Measurements from ENCODE around the gene ILDR1.

ILDR1 gene

DNA sequence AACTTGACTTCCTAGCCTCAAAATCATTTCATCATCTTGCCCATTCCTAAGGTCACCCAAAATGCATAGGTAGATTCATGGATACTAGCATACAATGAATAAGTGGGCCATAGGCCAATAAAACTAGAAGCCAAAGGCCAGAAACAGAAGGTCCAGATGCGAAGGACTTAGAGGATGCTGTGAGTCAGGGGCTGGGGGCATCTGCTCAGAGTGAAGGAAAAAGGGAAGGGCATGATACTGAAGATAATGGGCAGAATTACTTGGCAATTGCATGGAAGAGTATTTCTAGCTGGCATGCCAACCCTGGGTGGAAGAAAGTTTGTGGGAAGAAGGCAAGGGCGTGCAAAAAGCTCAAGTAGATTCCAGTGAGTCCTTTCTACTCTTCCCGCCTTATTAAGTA is 27.5 kb downstream of the ILDR1 start:
- DNase-seq (ENCODE audit: low read depth in 2 of 2) = no peak

DNA sequence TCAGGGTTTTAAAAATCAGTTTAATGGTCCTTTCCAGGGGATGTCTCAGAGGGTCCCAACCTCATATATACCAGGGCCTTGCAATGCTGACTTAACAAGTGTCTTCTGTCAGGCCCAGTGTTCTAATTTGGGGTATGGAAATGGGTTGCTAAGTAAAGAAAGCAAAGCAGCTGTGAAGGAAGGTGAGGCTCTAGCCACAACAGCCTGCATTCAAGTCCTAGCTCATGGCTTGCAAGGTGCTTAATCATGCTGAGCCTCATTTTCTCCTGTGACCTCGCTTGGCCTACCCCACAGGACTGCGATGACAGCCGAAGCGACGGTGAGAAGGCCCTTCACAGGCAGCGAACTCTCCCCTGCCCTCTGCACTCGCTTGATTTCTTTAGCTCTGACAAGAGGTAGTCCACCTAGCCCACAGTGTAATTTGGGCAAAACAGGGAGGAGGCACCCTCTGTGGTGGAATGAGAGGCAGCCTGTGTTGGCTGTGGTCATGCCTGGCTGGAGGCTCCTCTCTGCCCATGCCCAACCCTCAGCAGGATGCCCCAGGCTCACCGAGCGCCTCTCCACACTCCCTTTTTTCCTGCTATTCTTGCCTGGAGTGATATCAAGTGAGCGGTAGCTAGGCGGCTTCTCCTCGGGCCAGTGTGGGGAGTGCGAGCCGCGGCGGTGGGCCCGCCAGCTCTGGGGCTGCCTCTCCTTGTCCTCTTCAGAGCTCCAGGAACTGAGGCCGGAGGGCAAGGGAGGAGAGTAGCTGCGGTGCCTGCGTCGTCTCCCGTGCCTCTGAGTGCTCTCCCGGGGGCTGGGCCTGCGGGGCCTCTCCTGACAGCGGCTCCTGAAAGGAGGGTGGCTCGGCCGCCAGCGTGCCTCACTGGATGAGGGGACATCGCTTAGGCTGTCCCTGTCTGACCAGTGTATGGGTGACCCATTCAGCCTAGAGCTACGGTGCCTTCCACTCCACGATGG is 29.2 kb downstream of the ILDR1 start:
- DNase-seq (ENCODE audit: low read depth in 2 of 2) = no peak

DNA sequence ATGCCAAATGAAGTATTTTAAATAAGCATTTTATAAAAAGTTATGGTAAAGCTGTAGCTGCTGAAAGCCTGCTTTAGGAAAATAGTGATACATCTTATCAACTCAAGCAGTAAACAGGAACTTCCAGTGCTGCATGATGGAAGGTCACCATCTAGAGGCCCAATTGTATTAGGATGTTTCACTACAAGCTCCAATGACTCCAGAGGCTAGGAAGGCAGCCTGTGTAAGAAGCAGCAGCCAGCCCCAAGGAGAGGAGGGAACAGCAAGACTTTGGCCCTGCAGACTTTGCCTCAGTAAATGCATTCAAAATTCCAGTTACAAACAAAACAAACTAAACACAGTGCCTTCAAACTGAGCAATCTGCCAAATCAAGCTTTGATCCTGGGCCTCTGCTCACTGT is 32.1 kb downstream of the ILDR1 start:
- DNase-seq (ENCODE audit: low read depth in 2 of 2) = no peak

DNA sequence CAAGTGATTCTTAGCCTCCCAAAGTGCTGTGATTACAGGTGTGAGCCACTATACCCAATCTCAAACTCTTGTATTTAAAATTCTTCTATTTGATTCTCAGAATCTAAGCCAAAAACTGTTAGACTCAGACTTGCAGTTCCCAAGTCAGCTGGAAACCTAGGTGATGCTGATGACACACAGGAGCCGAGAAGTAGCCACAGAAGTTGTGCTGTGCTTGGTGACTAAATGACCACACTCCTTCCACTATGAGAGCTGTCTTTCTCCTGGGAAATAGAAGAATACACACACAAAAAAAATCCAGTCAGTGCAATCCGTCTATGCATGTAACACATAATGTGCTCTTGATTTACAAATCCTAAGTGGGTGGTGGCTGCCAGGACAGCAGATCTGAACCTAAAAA is 33.9 kb downstream of the ILDR1 start:
- DNase-seq (ENCODE audit: low read depth in 2 of 2) = no peak

DNA sequence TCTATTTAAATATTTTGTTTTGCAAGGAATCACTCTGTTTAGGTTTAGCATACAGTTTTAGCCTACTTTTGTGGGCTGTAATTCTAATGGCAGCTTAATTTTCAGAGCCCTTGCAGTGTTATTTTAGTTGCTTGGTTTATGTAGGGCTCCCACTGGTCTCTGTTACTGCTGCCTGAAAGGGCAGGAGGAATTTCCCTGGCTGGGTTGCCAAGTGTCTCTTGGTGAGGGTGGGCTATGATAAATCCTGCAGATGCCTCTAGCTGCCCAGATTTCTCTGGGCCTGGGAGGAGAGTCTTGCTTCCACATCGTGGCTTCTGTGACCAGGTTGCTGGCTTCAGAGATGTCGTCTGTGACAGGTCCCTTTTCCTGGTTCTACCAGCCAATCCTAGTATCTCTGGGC is 36.2 kb downstream of the ILDR1 start:
- DNase-seq (ENCODE audit: low read depth in 2 of 2) = no peak

DNA sequence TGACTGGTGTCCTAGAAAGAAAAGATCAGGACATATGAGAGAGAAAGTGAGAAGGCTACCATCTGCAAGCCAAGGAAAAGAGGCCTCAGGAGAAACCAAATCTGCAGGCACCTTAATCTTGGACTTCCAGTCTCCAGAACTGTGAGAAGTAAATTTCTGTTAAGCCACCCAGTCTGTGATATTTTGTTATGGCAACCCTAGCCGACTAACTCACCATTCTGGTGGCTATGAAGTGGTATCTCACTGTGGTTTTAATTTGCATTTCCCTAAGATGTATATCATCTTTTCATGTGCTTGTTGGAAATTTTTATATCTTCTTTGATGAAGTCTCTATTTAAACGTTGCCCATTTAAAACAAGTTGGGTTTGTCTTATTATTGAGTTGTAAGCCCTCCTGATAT is 40.6 kb downstream of the ILDR1 start:
- DNase-seq (ENCODE audit: low read depth in 2 of 2) = no peak

DNA sequence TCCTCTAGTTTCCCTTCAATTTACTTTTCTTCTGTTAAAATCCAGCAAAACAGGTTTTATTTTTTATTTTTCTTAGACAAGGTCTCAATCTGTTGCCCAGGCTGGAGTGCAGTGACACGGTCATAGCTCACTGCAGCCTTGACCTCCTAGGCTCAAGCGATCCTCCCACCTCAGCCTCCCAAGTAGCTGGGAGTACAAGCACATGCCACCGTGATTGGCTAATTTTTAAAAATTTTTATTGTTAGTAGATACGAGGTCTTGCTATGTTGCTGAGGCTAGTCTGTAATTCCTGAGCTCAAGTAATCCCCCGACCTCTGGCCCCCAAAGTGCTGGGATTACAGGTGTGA is 41.6 kb downstream of the ILDR1 start:
- DNase-seq (ENCODE audit: low read depth in 2 of 2) = no peak

DNA sequence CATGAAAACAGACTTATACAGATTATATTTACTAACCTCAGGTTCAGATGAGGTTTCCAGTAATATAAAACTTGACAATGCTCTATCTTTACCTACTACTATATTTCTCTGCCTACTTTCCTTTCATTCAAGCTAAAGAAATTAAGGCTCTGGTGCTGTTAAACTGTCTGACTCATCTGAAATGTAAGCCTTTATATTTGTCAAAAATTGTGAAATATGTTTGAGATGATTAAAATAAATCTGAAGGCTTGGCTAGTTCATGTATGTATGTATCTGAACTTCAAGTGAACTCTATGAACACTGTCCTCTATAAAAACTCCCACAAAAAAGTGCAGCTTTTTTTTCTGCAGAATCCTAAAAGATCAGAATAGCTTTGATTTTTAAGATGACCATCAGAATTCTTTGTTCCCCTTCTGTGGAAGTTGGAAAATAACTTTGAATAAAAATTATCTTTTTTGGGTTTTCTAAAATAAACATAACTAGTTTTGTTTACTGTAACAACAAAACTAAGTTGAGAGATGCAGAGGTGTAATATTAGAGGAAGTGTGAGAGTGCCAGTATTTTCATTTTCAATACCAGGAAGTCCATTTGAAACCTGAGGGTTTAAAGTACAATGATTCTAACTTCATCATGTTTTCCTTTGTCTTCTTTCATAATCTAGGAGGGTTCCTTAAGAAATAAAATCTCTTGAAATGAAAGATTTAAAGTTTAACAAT is 42.2 kb downstream of the ILDR1 start:
- no peak for DNase-seq (ENCODE audit: low read depth in 2 of 2)

DNA sequence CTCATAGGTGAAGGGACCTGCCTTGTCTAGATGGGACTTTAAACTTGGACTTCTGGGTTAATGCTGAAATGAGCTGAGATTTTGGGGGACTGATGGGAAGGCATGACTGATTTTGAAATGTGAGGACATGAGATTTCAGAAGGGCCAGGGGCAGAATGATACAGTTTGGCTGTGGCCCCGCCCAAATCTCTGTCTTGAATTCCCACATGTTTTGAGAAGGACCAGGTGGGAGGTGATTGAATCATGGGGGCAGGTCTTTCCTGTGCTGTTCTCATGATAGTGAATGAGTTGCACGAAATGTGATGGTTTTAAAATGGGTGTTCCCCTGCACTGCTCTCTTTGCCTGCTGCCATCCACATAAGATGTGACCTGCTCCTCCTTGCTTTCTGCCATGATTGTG is 42.8 kb downstream of the ILDR1 start:
- DNase-seq (ENCODE audit: low read depth in 2 of 2) = no peak

DNA sequence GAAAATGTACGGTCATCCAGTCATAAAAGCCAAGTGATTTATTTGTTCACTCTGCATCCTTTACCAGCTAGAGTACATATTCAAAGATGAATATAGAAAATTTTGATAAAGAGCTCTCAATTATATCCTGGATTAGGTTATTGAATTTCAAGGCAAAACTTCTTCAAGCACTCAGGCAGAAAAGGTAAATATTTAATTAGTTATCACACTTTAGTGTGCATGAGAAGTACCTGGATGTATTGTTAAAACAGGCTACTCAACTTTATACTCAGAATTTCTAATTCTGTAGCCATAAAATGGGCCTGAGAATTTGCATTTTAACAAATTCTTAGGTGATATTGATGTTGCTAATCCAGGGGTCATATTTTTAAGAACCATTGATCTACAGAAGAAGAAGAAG is 45.3 kb downstream of the ILDR1 start:
- DNase-seq (ENCODE audit: low read depth in 2 of 2) = no peak

DNA sequence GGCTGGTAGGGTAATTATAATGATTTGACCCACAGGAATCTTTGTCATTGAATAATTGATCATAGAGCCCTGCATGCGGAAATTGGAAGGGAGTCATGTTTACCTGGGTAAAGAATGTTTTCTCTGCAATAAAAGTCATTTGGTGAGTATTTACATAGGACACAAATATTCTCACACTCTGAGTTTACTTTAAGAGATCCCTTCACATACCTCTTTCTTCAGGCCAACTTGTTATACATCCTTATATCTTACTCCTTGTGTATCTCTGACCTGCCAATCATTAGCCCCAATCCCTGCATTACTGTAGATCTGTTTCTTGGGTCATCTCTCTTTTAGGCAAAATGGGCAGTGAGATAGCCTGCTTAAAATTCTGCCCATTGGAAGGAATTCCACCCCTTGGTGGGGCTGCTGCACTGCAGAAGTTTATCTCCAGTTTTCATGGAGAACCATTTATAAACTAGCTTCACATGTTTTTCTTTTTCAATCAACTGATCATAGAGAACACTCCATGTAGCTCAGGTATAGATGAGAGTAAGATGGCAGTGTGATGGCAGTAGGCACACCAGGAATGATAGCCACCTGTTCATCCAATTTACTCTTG is 46.2 kb downstream of the ILDR1 start:
- DNase-seq (ENCODE audit: low read depth in 2 of 2) = no peak

DNA sequence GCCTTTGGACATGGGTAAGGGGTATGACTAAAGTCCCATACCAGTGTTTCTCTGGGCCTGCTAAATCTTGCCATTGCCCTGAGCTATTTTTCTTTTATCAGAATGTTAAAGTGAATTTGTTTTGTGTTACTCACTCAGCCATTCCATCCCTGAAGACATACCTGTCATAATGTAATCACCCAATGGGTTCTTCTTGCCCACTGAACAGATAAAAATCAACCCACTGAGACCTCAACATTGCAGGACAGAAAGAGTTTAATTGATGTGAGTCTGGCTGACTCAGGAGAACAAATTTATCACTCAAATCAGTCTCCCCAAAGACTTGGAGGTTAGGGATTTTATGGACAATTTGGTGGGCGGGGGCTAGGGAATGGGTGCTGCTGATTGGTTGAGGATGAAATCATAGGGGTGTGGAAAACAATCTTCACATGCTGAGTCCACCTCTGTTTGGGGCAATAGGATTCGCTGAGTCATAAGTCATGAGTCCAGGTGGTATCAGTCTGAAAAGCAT is 47.4 kb downstream of the ILDR1 start:
- DNase-seq (ENCODE audit: low read depth in 2 of 2) = no peak

DNA sequence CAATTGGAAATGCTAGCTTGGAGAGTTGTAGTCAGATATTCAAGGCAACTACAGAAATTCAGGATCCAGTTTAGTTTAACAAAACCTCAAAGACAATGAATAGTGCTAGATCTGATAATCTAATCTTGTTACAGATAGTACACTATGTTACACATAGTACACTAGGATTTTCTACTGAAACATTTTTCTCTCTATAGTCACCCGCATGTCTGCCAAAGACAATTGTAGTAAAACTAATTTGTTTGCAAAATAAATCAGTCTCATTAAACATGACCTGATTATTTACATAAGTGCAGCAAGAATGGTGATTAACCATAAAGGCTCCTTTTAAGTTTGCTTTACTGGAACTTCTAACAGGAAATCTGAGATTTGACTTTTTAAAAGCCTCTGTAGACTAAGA is 52.0 kb downstream of the ILDR1 start:
- DNase-seq (ENCODE audit: low read depth in 2 of 2) = no peak

DNA sequence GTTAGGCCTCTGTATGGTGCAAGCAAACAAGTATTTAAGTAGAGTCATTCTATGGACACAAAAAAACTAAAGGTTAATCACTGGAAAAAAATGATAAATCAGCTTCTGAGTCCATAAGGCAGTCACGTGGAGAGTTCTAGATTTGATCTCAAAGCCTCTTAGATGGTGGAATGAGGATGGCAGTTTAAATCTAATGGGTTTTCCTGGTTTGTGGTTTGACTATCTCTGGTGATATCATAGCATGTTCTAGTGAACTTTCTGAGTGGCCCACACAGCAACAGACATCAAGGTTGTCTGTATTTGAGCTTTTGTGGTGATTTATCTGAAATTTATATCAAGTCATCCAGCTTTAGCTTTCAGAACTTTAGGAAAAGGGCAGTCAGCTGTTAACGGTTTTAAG is 52.4 kb downstream of the ILDR1 start:
- DNase-seq (ENCODE audit: low read depth in 2 of 2) = no peak

DNA sequence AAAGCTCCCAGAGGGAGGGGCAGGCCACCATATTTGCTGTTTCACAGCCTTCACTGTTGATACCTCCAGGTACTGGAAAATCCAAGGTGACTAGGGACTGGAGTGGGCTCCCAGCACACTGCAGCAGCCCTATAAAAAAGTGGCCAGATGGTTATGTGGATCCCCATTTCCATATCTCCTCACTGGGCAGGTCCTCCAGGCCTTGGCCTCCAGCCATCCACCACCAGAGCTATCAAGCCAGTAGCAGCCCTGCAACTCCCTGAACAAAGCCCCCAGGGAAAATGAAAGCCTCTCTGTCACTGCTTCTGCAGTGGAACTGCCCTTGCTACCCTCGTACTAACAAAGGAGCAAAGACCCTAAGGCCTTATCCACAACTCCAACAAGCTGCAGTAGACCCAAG is 58.4 kb downstream of the ILDR1 start:
- no peak for DNase-seq (ENCODE audit: low read depth in 2 of 2)

DNA sequence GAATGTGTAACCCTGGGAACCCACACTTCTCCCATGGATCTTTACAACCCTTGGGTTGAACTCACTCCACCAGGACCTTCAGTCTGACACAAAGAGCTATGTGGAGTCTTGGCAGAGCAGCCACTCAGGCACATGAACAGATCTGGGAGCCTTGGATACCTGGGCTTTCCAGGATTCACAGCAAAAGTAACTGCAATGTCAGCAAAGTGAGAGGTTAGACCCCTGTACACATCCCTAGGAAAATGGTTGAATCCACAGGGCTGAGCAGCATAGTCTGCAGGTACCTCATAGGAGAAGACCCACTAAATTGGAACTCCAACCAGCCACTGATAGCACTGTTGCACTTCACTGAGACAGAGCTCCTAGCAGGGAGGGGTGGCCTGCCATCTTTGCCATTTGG is 59.6 kb downstream of the ILDR1 start:
- DNase-seq (ENCODE audit: low read depth in 2 of 2) = no peak

DNA sequence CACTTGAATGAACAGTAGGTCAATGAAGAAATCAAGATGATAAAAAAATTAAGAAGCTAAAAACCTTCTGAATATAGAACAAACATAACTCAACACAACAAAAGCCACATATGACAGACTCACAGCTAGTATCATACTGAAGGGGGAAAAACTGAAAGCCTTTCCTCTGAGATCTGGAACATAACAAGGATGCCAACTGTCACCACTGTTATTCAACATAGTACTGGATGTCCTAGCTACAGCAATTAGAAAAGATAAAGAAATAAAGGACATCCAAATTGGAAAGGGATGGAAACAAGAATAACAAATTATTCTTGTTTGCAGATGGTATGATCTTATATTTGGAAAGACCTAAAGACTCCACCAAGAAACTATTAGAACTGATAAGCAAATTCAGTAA is 60.8 kb downstream of the ILDR1 start:
- no peak for DNase-seq (ENCODE audit: low read depth in 2 of 2)

DNA sequence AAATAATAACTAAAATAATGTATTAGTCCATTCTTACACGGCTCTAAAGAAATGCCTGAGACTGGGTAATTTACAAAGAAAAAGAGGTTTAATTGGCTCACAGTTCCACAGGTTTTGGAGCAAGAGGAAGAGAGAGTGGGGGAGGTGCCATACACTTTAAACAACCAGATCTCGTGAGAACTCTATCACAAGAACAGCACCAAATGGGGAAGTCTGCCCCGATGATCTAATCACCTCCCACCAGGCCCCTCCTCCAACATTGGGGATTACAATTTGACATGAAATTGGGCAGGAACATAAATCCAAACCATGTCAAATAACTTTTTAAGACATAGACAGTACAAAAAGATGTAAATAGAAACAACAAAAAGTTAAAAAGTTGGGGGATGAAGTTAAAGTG is 63.2 kb downstream of the ILDR1 start:
- no peak for DNase-seq (ENCODE audit: low read depth in 2 of 2)

DNA sequence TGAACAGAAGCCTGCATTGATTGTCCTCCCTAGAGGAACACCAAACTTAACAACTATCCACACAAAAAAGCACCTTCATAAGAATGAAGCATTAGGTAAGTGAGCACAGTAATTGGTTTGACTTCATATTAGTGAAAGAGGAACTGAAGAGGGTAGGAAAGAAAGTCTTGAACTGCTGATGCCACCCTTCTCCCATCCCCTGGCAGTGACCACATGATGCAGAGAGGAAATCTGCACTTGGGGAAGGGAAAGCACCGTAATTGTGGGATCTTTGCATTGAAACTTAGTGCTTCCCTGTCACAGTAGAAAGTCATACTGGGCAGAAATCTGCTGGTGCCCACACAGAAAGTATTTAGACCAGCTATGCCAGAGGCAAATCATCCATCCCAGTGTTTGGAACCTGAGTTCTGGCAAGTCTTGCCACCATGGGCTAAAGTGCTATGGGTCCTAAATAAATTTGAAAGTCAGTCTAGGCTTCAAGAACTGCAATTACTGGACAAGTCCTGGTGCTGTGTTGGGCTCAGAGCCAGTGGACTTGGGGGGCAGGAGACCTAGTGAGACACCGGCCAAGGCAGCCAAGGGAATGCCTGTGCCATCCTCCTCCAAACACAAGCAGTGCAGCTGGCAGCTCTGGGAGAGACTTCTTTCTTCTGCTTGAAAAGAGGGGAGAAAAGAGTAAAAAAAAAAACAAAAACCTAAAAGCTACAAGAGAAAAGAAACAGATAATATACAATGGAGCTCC is 64.2 kb downstream of the ILDR1 start:
- no peak for DNase-seq (ENCODE audit: low read depth in 2 of 2)

DNA sequence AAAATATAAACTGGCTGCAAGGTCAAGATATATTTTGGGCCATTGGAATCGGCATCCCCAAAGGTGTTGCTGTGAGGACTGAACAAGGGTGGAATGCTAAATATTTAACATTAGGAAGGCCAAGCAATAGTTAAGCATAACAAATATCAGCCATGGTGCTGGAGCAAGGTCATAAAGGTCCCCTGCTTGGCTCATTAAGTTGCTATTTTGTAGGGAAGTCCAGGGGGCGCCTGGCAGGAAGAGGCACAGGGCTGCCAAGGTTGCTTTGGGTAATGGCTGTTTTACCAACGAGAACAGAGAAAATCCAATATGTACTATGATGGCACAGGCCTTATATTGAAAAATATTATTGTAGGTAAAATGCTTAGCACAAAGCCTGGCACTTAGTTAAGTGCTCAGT is 65.7 kb downstream of the ILDR1 start:
- DNase-seq (ENCODE audit: low read depth in 2 of 2) = no peak

DNA sequence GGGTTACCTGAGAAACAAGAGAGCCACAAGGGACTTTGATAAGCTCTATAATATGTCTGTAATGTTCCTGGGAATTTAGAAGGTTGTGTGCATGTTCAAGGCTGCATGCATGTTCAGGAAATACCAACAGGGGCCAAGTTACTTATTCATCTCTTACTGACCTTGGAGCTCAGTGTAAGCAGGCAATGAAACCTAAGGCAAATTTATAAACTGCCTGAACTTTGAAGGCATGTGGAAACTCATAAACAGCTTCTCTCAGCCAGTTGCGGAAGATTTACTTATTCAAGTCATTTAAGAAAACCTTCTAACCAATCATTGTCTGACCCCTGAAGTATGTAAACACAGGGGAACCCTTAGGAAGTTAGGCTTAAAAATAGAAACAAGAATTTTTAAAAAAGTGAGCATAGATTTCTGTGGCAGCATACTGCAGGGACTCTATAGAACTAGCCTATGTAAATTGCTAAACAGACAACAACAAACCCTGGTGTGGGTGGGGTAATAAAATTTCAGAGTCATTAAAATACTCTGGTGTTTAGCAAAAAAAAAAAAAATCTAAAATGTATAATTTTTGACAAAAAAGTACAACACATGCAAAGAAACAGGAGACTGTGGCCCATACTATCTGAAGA is 70.6 kb downstream of the ILDR1 start:
- DNase-seq (ENCODE audit: low read depth in 2 of 2) = no peak

DNA sequence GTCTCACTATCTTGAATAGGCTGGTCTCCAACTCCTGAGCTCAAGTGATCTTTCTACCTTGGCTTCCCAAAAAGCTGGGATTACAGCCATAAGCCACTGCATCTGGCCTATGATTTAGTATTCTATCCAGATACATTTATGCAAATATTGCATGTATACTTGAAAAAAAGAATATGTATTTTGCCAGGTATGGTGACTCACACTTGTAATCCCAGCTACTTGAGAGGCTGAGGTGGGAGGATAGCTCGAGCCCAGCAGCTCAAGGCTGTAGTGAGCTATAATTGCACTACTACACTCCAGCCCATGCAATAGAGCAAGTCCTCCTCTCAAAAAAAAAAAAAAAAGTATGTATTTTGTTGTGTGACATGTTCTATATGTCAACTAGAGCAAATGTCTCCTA is 73.4 kb downstream of the ILDR1 start:
- DNase-seq (ENCODE audit: low read depth in 2 of 2) = no peak
